Measurements from ENCODE around the gene CYP20A1.

DNA sequence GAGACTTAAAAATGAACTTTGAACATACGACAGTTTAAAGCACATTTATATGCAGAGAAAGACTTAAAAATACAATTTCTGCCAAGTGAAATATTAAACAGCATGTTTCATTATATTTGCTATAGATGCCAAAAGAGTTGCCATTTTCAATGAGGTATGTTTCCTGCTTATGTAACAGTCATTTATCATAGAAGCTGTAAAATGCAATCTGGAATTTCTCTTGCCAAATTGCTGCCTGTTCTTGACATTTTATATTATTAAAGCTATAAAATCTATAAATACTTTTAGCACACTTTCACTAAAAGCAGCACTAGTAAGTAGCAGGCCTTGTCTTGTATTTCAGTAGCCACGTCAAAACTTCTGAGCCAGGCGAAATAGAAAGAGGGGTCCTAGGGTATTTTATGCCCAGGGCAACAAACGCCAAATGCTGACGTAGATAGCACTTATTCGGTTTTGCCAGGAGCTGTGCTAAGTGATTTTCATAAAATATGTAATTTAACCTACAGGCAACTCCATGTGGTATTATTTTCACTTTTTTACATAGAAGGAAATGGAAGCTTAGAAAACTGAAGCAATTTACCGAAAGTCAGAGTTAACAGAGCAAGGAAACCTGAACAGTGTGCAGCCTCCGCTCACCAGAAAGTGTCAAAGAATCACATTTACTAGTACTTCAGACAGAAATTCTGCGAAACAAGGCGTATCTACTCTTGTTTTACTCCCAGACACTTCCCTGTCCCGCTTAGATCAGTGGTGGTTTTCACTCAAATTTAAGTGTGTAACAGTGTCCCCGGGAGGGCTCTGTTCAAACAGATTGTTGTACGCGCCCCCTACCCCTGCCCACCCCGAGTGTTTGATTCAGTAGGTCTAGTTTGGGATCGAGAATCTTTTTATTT, 1.2 kb upstream of the CYP20A1 start:
- TF ChIP-seq, protein P1, sequence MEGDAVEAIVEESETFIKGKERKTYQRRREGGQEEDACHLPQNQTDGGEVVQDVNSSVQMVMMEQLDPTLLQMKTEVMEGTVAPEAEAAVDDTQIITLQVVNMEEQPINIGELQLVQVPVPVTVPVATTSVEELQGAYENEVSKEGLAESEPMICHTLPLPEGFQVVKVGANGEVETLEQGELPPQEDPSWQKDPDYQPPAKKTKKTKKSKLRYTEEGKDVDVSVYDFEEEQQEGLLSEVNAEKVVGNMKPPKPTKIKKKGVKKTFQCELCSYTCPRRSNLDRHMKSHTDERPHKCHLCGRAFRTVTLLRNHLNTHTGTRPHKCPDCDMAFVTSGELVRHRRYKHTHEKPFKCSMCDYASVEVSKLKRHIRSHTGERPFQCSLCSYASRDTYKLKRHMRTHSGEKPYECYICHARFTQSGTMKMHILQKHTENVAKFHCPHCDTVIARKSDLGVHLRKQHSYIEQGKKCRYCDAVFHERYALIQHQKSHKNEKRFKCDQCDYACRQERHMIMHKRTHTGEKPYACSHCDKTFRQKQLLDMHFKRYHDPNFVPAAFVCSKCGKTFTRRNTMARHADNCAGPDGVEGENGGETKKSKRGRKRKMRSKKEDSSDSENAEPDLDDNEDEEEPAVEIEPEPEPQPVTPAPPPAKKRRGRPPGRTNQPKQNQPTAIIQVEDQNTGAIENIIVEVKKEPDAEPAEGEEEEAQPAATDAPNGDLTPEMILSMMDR (IDR thresholded peaks at IDR 0.05; ENCODE audit: insufficient read depth, low read length, poor library complexity, severe bottlenecking): no peak
- TF ChIP-seq EZH2phosphoT487 (conservative IDR thresholded peaks at IDR 0.05; ENCODE audit: low read length): no peak

Data from SU-DHL-6 (cell line).